Measurements from ENCODE around the gene RAB34.
A peak's percentile ranks its signal among the peaks of the same experiment; 100 is the strongest.

The RAB34 gene

GRCh38 chr17:28712032-28712704 is 5.5 kb downstream of the RAB34 start:
- DNase-seq (ENCODE audit: low read depth): no peak

DNA sequence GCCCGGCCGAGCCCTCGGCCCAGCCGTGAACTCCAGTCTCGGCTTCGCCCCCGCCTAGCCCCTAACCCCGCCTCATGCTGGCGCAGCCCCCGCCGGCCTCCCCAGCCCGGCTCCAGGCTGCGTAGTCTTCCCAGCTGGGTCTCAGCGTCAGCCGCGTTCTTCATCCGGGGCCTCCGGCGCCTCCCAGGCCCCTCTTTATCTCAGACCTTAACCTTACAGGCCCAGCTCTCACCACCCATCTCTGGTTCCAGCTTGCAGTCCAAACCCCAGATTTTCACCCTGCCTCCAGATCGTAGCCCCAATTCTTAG is 6.0 kb downstream of the RAB34 start, which contains the start of gene PROCA1:
Gene PROCA1, minus strand, starts transcription at position 166 of the 309 bp plus-strand sequence. CDS start 228 bp downstream, outside the sequence.
- no peak for DNase-seq (ENCODE audit: low read depth)

GRCh38 chr17:28710861-28711722 is 6.6 kb downstream of the RAB34 start:
- peak; percentile 67 for DNase-seq (ENCODE audit: low read depth)

DNA sequence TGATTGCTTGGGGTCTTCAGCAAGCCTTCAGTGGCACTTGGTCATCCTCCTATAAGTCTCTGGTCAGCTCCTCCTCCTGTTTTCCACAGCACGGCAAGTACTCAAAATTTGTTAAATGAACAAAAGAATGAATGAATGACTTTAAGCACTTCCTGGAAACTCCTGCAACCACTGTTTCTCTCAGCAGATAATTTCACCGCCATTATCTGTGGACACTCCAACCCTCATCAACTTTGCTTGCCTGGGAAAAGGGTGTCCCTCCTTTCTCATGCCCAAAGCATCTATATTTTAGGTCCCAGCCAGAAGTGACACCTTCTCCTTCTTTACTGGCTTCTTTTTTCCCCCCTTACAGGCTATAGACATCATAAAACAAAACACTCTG is 10.3 kb downstream of the RAB34 start:
- no peak for DNase-seq (ENCODE audit: low read depth)

GRCh38 chr17:28706471-28707338 is 11.0 kb downstream of the RAB34 start:
- no peak for DNase-seq (ENCODE audit: low read depth)

- DNase-seq (ENCODE audit: low read depth): no peak
Observed at GRCh38 chr17:28705728-28706334, 11.8 kb downstream of the RAB34 start.

DNA sequence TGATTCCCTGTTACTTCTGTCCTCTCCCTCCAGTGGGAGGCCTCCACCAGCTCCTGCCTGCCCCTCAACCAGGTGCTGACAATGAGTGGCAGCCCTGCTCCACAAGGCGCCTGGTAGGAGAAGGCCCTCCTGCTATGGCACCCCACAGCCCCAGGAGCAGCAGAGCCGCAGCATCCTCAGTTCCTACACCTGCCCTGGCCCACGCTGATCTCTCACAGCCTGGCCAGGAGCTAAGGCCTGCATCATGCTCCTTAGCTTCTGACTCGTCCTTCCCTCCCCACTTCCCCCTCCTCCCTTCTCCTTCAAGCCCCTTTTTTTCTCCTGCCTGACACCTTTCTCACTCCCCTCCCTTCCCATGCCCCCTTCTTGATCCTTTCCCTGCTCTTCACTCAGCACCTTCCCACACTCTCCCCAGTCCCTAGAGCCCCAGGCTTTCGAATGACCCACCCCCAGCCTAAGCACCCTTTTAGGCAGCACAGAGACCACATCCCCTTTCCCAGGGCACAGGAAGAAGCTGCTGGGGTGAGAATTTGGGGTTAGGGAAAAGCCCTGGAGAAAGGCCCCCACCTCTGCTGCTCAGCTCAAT is 12.5 kb downstream of the RAB34 start:
- no peak for DNase-seq (ENCODE audit: low read depth)

DNA sequence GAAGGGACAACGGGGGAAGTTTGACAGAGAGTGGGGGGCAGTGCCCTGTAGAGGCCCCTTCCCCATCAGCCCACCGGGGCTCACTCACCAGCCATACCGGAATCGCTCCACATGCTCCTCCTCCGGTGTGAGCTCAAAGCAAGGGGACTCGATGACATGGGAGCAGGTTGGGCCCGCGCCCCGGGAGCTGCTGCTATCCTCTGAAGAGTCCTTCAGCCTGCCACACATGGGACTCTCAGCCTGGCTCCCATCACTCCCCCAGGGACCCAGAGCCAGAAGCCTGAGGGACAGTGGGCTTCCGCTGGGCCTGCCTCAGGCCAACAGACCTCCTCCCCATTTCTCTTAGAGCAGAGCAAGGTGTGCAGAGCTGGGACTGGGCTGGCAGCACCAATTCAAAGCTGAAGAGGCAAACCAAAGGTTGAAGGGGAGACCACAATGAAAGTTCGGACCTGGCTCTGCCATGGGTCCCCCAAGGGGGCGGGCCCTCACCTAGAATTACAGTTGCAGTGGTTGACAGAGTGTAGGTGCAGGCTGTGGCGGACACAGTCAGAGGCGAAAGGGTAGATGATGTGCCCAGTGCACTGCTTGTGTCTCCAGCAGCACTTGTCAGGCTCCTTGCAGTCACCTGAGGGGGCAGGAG is 13.3 kb downstream of the RAB34 start:
- DNase-seq (ENCODE audit: low read depth): no peak

DNA sequence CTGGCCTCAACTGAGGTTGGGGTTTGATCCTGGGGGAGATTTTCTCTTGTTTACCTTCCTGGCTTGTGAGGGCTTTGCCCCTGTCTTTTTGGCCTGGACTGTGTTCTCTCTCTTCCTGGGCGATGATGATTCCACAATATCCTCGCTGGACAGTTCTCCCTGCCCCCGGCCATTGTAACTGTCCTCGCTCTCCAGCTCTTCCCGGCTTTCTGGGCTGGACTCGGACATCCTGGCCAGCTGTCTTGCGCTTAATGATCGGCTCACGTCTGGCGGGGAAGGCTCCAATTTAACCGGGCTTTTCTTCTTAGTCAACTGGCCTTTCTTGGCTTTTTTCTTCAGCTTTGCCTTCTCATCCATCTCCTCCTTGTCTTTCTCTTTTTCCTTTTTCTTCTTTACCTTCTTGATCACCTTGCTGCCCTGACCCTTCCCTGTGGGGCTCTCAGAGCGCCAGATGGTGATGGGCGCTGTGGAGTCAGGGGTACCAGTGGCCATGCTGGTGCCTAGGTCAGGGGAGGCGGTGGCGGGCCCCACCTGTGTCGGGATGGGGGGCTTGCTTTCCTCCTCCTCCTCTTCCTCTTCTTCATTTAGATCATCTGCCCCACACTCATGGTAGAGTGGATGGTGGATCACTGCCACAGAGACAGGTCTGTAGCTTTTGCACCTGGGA is 14.0 kb downstream of the RAB34 start:
- DNase-seq (ENCODE audit: low read depth): no peak

GRCh38 chr17:28702752-28703150 is 14.9 kb downstream of the RAB34 start:
- no peak for DNase-seq (ENCODE audit: low read depth)

- DNase-seq (ENCODE audit: low read depth): no peak
Observed at GRCh38 chr17:28702026-28702751, 15.5 kb downstream of the RAB34 start.

DNA sequence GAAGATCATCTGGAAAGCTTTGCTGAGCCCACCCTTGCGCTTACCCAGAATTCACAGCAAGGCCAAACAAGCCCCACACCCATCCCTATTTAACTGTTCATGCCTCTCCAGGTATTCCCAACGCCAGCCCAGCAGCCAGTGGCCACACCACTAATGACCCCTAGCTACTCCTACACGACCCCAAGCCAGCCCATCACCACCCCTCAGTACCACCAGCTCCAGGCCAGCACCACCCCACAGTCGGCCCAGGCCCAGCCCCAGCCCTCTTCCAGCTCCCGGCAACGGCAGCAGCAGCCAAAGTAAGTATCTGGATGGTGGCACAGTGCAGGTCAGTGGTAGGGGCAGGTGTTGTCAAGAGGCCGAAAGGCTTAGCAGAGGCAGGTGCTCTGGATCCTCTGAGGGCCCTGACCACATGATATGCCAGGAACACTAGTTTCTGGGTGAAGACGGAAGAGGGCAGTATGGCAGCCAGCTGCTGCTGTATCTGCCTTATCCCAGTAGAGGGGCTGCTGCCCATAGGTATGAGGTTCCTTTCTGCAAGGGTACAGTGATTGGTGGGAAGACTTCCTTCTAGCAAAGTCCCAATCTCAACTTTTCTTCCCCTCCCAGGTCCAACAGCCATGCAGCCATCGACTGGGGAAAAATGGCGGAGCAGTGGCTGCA is 16.7 kb downstream of the RAB34 start:
- DNase-seq (ENCODE audit: low read depth): no peak

GRCh38 chr17:28700278-28700677 is 17.4 kb downstream of the RAB34 start:
- no peak for DNase-seq (ENCODE audit: low read depth)

- no peak for DNase-seq (ENCODE audit: low read depth)
Observed at GRCh38 chr17:28698253-28698941, 19.3 kb downstream of the RAB34 start.

- no peak for DNase-seq (ENCODE audit: low read depth)
Observed at GRCh38 chr17:28693869-28694268, 23.8 kb downstream of the RAB34 start.

GRCh38 chr17:28689011-28689410 is 28.7 kb downstream of the RAB34 start:
- no peak for DNase-seq (ENCODE audit: low read depth)

DNA sequence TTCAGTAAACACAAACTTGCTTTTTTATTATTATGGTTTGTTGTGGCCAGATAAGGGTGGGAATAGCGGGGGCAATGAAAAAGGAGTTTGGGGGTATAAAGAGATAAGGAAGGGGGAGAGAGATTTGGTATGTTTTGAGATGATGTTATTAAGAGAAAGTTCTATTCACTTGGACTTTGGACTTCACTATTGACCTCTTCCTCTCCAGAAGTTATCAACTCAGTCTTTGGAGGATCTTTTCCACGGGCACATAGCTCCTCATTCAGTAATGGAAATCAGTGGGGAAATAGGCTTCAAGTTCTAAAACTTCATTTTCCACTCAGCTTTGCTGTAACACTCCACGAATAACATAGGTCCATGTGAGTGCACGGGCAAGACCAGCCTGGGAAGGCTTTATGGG is 29.2 kb downstream of the RAB34 start:
- no peak for DNase-seq (ENCODE audit: low read depth)

DNA sequence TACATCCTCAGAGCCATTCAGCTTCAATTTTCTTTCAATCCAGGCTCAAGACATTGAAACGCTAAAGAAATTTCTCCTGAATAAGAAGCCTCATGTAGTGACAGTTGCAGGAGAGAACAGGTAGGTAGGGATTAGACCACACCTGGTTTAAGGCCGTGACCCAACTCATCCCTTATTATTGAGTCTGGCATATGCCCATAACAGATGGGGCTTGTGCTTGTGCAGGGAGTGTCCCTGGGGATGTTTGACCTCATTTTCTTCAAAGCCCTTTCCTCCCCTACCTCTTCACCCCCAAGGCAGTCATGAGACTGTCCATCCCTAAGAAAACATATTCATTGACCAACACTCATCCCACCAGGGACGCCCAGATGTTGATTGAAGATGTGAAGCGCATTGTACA is 31.4 kb downstream of the RAB34 start:
- DNase-seq (ENCODE audit: low read depth): no peak

DNA sequence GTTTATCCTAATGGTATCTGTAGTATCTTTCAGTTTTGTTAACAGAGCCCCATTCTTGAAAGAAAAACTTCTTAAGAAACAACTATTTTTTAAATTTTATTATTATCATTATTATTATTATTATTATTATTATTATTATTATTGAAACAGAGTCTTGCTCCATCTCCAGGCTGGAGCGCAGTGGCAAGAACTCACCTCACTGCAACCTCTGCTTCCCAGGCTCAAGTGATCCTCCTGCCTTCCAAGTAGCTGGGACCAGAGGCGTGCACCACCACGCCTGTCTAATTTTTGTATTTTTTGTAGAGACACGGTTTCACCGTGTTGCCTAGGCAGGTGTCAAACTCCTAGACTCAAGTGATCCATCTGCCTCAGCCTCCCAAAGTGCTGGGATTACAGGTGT is 32.3 kb downstream of the RAB34 start:
- DNase-seq (ENCODE audit: low read depth): no peak

Measured in HS-5 (cell line).